ENCODE measurements around the gene DCUN1D5.

The DCUN1D5 gene

GRCh38 chr11:103053997-103054396 lies 38.0 kb downstream of the DCUN1D5 start:
- TF ChIP-seq CTCF (IDR thresholded peaks at IDR 0.05): no peak
- Mint-ChIP-seq H3K27ac (no peak overlapping the region), H3K27me3 (ENCODE audit: low read depth, poor library complexity) (no peaks in the 10 kb centered on the region), H3K4me3 (no peak overlapping the region), H3K9me3 (no peaks in the 10 kb centered on the region), H3K4me1 (no peaks in the 10 kb centered on the region), H3K36me3 (ENCODE audit: low read depth) (no peaks in the 10 kb centered on the region)
- DNase-seq: no peak

- no peak for TF ChIP-seq CTCF (IDR thresholded peaks at IDR 0.05)
- no peaks in the 10 kb centered on the region for H3K9me3 Mint-ChIP-seq
- no peak overlapping the region for H3K4me3 Mint-ChIP-seq
- H3K27ac Mint-ChIP-seq: no peak overlapping the region
- no peaks in the 10 kb centered on the region for H3K36me3 Mint-ChIP-seq (ENCODE audit: low read depth)
- H3K4me1 Mint-ChIP-seq: no peaks in the 10 kb centered on the region
- H3K27me3 Mint-ChIP-seq (ENCODE audit: low read depth, poor library complexity): no peaks in the 10 kb centered on the region
- DNase-seq: no peak
Observed at GRCh38 chr11:103051981-103052380, 40.0 kb downstream of the DCUN1D5 start.

- Mint-ChIP-seq H3K36me3 (ENCODE audit: low read depth) (no peaks in the 10 kb centered on the region), H3K4me1 (no peaks in the 10 kb centered on the region), H3K4me3 (no peak overlapping the region), H3K9me3 (no peaks in the 10 kb centered on the region), H3K27me3 (ENCODE audit: low read depth, poor library complexity) (no peaks in the 10 kb centered on the region), H3K27ac (no peak overlapping the region)
- TF ChIP-seq CTCF (IDR thresholded peaks at IDR 0.05): no peak
- DNase-seq: no peak
Observed at GRCh38 chr11:103051151-103051801, 40.7 kb downstream of the DCUN1D5 start.

GRCh38 chr11:103050351-103050750 lies 41.6 kb downstream of the DCUN1D5 start:
- H3K36me3 Mint-ChIP-seq (ENCODE audit: low read depth): no peaks in the 10 kb centered on the region
- TF ChIP-seq CTCF (IDR thresholded peaks at IDR 0.05): no peak
- no peaks in the 10 kb centered on the region for H3K4me1 Mint-ChIP-seq
- no peak overlapping the region for H3K4me3 Mint-ChIP-seq
- H3K9me3 Mint-ChIP-seq: no peaks in the 10 kb centered on the region
- DNase-seq: no peak
- H3K27ac Mint-ChIP-seq: no peak overlapping the region
- H3K27me3 Mint-ChIP-seq (ENCODE audit: low read depth, poor library complexity): no peaks in the 10 kb centered on the region

GRCh38 chr11:103047837-103048236 lies 44.1 kb downstream of the DCUN1D5 start:
- TF ChIP-seq CTCF (IDR thresholded peaks at IDR 0.05): no peak
- H3K36me3 Mint-ChIP-seq (ENCODE audit: low read depth): no peaks in the 10 kb centered on the region
- no peaks in the 10 kb centered on the region for H3K9me3 Mint-ChIP-seq
- H3K27me3 Mint-ChIP-seq (ENCODE audit: low read depth, poor library complexity): no peaks in the 10 kb centered on the region
- no peaks in the 10 kb centered on the region for H3K4me1 Mint-ChIP-seq
- no peak for DNase-seq
- H3K4me3 Mint-ChIP-seq: no peak overlapping the region
- H3K27ac Mint-ChIP-seq: no peak overlapping the region
